DOHH2 (cell line): ENCODE data around the gene HIPK1.

Source experiments
- H3F3A ChIP-seq: fragments of 200-600 bp; sonication (generic), shearing (Covaris generic); 2 replicates; pipeline ENCODE4 v1.6.0; 2016; ENCODE audit warnings: antibody characterized with exemption, mild to moderate bottlenecking; ENCODE audit not compliant: control insufficient read depth, insufficient read depth
- H3K27ac ChIP-seq: fragments of 200-600 bp; sonication (generic); 2 replicates; pipeline ENCODE4 v1.5.1; 2014; ENCODE audit warnings: low read depth, mild to moderate bottlenecking, low read length, moderate library complexity
- H3K27me3 ChIP-seq: fragments of 200-600 bp; sonication (generic); 2 replicates; pipeline ENCODE4 v1.6.1; 2014; ENCODE audit warnings: mild to moderate bottlenecking, low read length, mixed read lengths; ENCODE audit not compliant: control insufficient read depth
- H3K36me3 ChIP-seq: fragments of 200-600 bp; sonication (generic); 2 replicates; pipeline ENCODE4 v1.6.1; 2014; ENCODE audit warnings: mild to moderate bottlenecking, low read length, moderate library complexity, mixed read lengths; ENCODE audit not compliant: control insufficient read depth
- H3K4me1 ChIP-seq: fragments of 200-600 bp; sonication (generic); 2 replicates; pipeline ENCODE4 v1.6.1; 2014; ENCODE audit warnings: mild to moderate bottlenecking, low read length, mixed read lengths; ENCODE audit not compliant: control insufficient read depth
- H3K4me2 ChIP-seq: fragments of 200-600 bp; sonication (generic); 2 replicates; pipeline ENCODE4 v1.6.0; 2014; ENCODE audit warnings: mild to moderate bottlenecking, low read length, moderate library complexity
- H3K4me3 ChIP-seq: fragments of 200-600 bp; sonication (generic); 2 replicates; pipeline ENCODE4 v1.5.1; 2014; ENCODE audit warnings: mild to moderate bottlenecking, low read length, mixed read lengths
- H3K79me2 ChIP-seq: fragments of 200-600 bp; sonication (generic); 2 replicates; pipeline ENCODE4 v1.6.1; 2014; ENCODE audit warnings: mild to moderate bottlenecking, low read length, mixed read lengths; ENCODE audit not compliant: control insufficient read depth
- H3K9me2 ChIP-seq: fragments of 200-600 bp; sonication (generic); replicated peaks from 2 replicates; pipeline ENCODE4 v1.6.1; 2014; ENCODE audit warnings: mild to moderate bottlenecking, low read length, mixed read lengths; ENCODE audit not compliant: control insufficient read depth
- H3K9me3 ChIP-seq: fragments of 200-600 bp; sonication (generic); 2 replicates; pipeline ENCODE4 v1.6.1; 2014; ENCODE audit warnings: antibody characterized with exemption, low read length, mixed read lengths; ENCODE audit not compliant: control insufficient read depth, insufficient read depth
- H4K20me1 ChIP-seq: fragments of 200-600 bp; sonication (generic); 2 replicates; pipeline ENCODE4 v1.6.0; 2014; ENCODE audit warnings: low read depth, mild to moderate bottlenecking, antibody characterized with exemption, low read length, moderate library complexity; ENCODE audit not compliant: control insufficient read depth, insufficient read depth
- CTCF ChIP-seq: fragments of 200-600 bp; sonication (generic); IDR thresholded peaks from one replicate; pipeline ENCODE4 v1.5.1; 2014; ENCODE audit warnings: antibody characterized with exemption, mild to moderate bottlenecking, low read depth, low read length; ENCODE audit not compliant: poor library complexity, severe bottlenecking
- EZH2phosphoT487 ChIP-seq: fragments of 200-600 bp; sonication (generic); IDR thresholded peaks from 2 replicates; pipeline ENCODE4 v1.6.1; 2017; ENCODE audit warnings: borderline replicate concordance, mild to moderate bottlenecking, antibody characterized with exemption, low read length, moderate library complexity, mixed read lengths

The HIPK1 gene

DNA sequence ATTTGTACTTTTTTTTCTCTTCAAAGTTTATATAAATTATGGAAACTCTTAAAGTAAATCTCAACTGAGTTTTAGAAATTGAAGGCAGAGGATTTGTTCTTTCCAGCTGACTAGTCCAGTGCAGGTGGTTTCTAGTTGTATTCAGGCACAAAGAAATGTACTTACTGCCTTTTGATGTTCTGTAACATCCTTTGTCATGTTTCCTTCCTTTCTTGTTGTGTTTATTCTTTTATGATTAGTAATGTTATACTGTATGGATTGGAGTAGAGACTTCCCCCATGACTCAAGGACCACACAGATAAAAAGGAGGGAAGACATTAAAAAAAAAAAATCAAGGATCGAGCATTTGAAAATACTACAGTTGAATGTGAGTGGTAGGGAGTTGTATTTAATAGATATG, 8.0 kb downstream of the HIPK1 start:
- Histone ChIP-seq H3K4me1 (peaks cover 30% of the 10 kb centered on the region), H3K79me2 (peaks cover 95% of the 10 kb centered on the region), H3K36me3 (peaks cover 25% of the 10 kb centered on the region), H3K4me2 (no peak overlapping the region), H3K9me2 (no peaks in the 10 kb centered on the region), H3K9me3 (no peaks in the 10 kb centered on the region), H3K27me3 (no peaks in the 10 kb centered on the region), H3K27ac (no peak overlapping the region), H3K4me3 (no peak overlapping the region), H4K20me1 (peaks cover 12% of the 10 kb centered on the region; the same call in 1 of the 2 replicates), H3F3A (peaks cover 6% of the 10 kb centered on the region; the same call in 1 of the 2 replicates)
- TF ChIP-seq CTCF: no peak
- TF ChIP-seq EZH2phosphoT487: no peak

DNA sequence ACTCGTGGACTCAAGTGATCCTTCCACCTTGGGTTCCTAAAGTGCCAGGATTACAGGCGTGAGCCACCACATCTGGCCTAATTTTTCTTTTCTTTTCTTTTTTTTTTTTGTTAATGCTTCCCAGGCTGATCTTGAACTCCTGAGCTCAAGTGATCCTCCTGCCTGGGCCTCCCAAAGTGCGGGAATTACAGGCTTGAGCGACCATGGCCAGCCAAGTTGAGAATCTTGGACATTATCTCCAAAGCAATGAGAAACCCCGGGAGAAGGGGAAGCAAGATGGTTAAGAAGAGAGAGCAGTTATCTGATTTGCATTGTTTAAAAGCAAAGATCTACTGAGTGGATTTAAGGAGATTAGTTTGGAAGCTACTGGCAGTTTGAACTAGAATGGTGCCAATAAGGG, 9.1 kb downstream of the HIPK1 start:
- H3K4me2 ChIP-seq: no peak overlapping the region

GRCh38 chr1:113940365-113941244, 11.5 kb downstream of the HIPK1 start:
- H3K36me3 ChIP-seq: peaks cover 44% of the 10 kb centered on the region
- H3K79me2 ChIP-seq: peaks cover 87% of the 10 kb centered on the region
- peaks cover 7% of the 10 kb centered on the region; the same call in 1 of the 2 replicates for H3F3A ChIP-seq
- H3K4me2 ChIP-seq: no peak overlapping the region
- no peak overlapping the region for H3K27ac ChIP-seq
- H3K27me3 ChIP-seq: no peaks in the 10 kb centered on the region
- H3K4me1 ChIP-seq: peaks cover 35% of the 10 kb centered on the region
- H4K20me1 ChIP-seq: peaks cover 6% of the 10 kb centered on the region; the same call in 1 of the 2 replicates
- TF ChIP-seq EZH2phosphoT487 (no peak), CTCF (no peak)
- no peak overlapping the region for H3K4me3 ChIP-seq
- peaks cover 10% of the 10 kb centered on the region; the same call in 1 of the 2 replicates for H3K9me3 ChIP-seq
- no peaks in the 10 kb centered on the region for H3K9me2 ChIP-seq

More for the DNA sequence above, 9.1 kb downstream of the HIPK1 start:
- H3K4me1 ChIP-seq: peaks cover 30% of the 10 kb centered on the region
- H3K9me2 ChIP-seq: no peaks in the 10 kb centered on the region
- peaks cover 33% of the 10 kb centered on the region for H3K36me3 ChIP-seq
- H4K20me1 ChIP-seq: peaks cover 12% of the 10 kb centered on the region; the same call in 1 of the 2 replicates
- H3K4me3 ChIP-seq: no peak overlapping the region
- peaks cover 6% of the 10 kb centered on the region; the same call in 1 of the 2 replicates for H3F3A ChIP-seq
- H3K79me2 ChIP-seq: peaks cover 92% of the 10 kb centered on the region
- TF ChIP-seq EZH2phosphoT487: no peak
- no peak for TF ChIP-seq CTCF
- no peaks in the 10 kb centered on the region for H3K9me3 ChIP-seq
- H3K27ac ChIP-seq: no peak overlapping the region
- H3K27me3 ChIP-seq: no peaks in the 10 kb centered on the region
